ENCODE results near the gene GATD1.

- no peak for TF ChIP-seq CTCF (IDR thresholded peaks at IDR 0.05)
- no peak for TF ChIP-seq POLR2A (IDR thresholded peaks at IDR 0.05)
Observed at GRCh38 chr11:802018-802617, 24.8 kb upstream of the GATD1 start.
